K562 (cell line): ENCODE results near the gene XPO1. TPM values are rescaled to one million over a fixed set of nuclear protein-coding genes. Genes with fewer than 3 reads are reported as not detected.
A peak's percentile ranks its signal among the peaks of the same experiment; 100 is the strongest.

ENCODE experiments used
- BMI1 ChIP-seq: fragments of 150-350 bp; IDR thresholded peaks from 2 replicates; pipeline ENCODE4 v1.6.1; 2014; ENCODE audit warnings: low read length
- CBFB ChIP-seq: sonication (generic); formaldehyde crosslinking; IDR thresholded peaks from 2 replicates; pipeline ENCODE4 v1.4.0; 2020; ENCODE audit warnings: mild to moderate bottlenecking, missing genetic modification reagents
- COPS2 ChIP-seq: fragments of 450-650 bp; conservative IDR thresholded peaks from 2 replicates; pipeline ENCODE4 v1.6.1; 2016; ENCODE audit warnings: mild to moderate bottlenecking, moderate library complexity
- ERF ChIP-seq: fragments of 450-650 bp; formaldehyde crosslinking; IDR thresholded peaks from 2 replicates; pipeline ENCODE4 v1.4.0; 2020; ENCODE audit warnings: mild to moderate bottlenecking, mixed read lengths
- FIP1L1 ChIP-seq: fragments of 200-400 bp; formaldehyde crosslinking; IDR thresholded peaks from 2 replicates; pipeline ENCODE4 v1.6.1; 2018; ENCODE audit warnings: mild to moderate bottlenecking, low read depth, low read length; ENCODE audit not compliant: poor library complexity, severe bottlenecking
- HOXB6 ChIP-seq: fragments of 250-450 bp; sonication (Bioruptor Pico); IDR thresholded peaks from 2 replicates; pipeline ENCODE4 v1.5.1; 2022; ENCODE audit warnings: mild to moderate bottlenecking, borderline replicate concordance
- MAZ ChIP-seq, 2 experiments: fragments of 450-650 bp in 1 of 2; sonication (generic) in 1 of 2; formaldehyde crosslinking; IDR thresholded peaks in 1 of 2; conservative IDR thresholded peaks in 1 of 2; 2 replicates each; pipeline versions ENCODE4 v1.4.0 to v1.5.0; 2020; ENCODE audit warnings: mild to moderate bottlenecking in 1 of 2, missing genetic modification reagents in 1 of 2
- NCOA2 ChIP-seq, 2 experiments: fragments of 450-650 bp; IDR thresholded peaks; 2 replicates each; pipeline ENCODE4 v1.6.1; 2018; ENCODE audit warnings: mild to moderate bottlenecking in 2 of 2, moderate library complexity in 1 of 2; ENCODE audit not compliant: partially characterized antibody in 2 of 2
- YY1 ChIP-seq, 3 experiments: IDR thresholded peaks; 2 replicates each; pipeline ENCODE4 v1.6.1; 2011; ENCODE audit warnings: low read length in 2 of 3, mild to moderate bottlenecking in 2 of 3, moderate library complexity in 2 of 3, borderline replicate concordance in 1 of 3, control low read depth in 1 of 3, low read depth in 1 of 3; ENCODE audit not compliant: insufficient read depth in 3 of 3, insufficient replicate concordance in 2 of 3, control insufficient read depth in 1 of 3, insufficient read length in 1 of 3; ENCODE audit errors: extremely low read depth in 1 of 3
- ZNF263 ChIP-seq: sonication (generic); formaldehyde crosslinking; IDR thresholded peaks from 2 replicates; pipeline ENCODE4 v1.8.0; 2022; ENCODE audit warnings: mild to moderate bottlenecking, missing genetic modification reagents, borderline replicate concordance
- ZNF589 ChIP-seq: fragments of 200-800 bp; sonication (Bioruptor generic); IDR thresholded peaks from 2 replicates; pipeline ENCODE4 v1.6.1; 2016; ENCODE audit warnings: low read depth, missing genetic modification characterization, missing compliant biosample characterization
- polyA plus RNA-seq, 8 experiments: library from polyadenylated mRNA; depleted of rRNA in 4 of 8; stranded (reverse) in 5 of 8; unstranded in 3 of 8; fragments of >200 nt; fragmentation: Nextera tagmentation in 2 of 8; fragmentation: Illumina TruSeq in 1 of 8; extraction: Ambion mirVana in 2 of 8; extraction: Trizol in 1 of 8; gene quantifications; 2 replicates each; pipeline versions ENCODE4 v1.2.1 to v1.2.3, GENCODE V29; 2011 to 2014; ENCODE audit warnings: inconsistent platforms in 1 of 8, missing spikeins in 1 of 8
- total RNA-seq, 7 experiments: library from RNA; depleted of rRNA in 6 of 7; stranded (reverse); fragments of >200 nt in 6 of 7; fragmentation: Illumina TruSeq in 2 of 7; extraction: Trizol in 2 of 7; gene quantifications; 2 replicates each; pipeline versions ENCODE4 v1.2.1 to v1.2.3, GENCODE V29; 2011 to 2021; ENCODE audit warnings: low replicate concordance in 1 of 7
- TF ChIP-seq, protein P1 (sequence below): fragments of 450-650 bp; IDR thresholded peaks from one replicate; pipeline ENCODE4 v1.6.1; 2018; ENCODE audit warnings: mild to moderate bottlenecking, moderate library complexity; ENCODE audit not compliant: partially characterized antibody
- TF ChIP-seq, protein P2 (sequence below), 2 experiments: fragments of 450-650 bp in 1 of 2; sonication (generic) in 1 of 2; formaldehyde crosslinking; conservative IDR thresholded peaks; 2 replicates each; pipeline versions ENCODE4 v1.4.0 to v1.8.1; 2020 to 2022; ENCODE audit warnings: mild to moderate bottlenecking in 1 of 2, missing genetic modification reagents in 1 of 2
- TF ChIP-seq, protein P3 (sequence below), 2 experiments: fragments of 450-650 bp in 1 of 2; sonication (generic) in 1 of 2; formaldehyde crosslinking in 1 of 2; IDR thresholded peaks in 1 of 2; conservative IDR thresholded peaks in 1 of 2; 2 replicates each; pipeline versions ENCODE4 v1.6.1 to v1.8.1; 2016 to 2023; ENCODE audit warnings: mild to moderate bottlenecking in 2 of 2, moderate library complexity in 2 of 2, inconsistent platforms in 1 of 2, missing genetic modification reagents in 1 of 2
- TF ChIP-seq, protein P4 (sequence below): fragments of 150-350 bp; conservative IDR thresholded peaks from 2 replicates; pipeline ENCODE4 v1.6.1; 2014; ENCODE audit warnings: low read length
- TF ChIP-seq, protein P5 (sequence below): fragments of 250-450 bp; sonication (Bioruptor Pico); IDR thresholded peaks from 2 replicates; pipeline ENCODE4 v1.4.0; 2020; ENCODE audit warnings: mild to moderate bottlenecking, moderate library complexity, borderline replicate concordance

XPO1 gene
- total and polyA plus RNA-seq, 9 of the 15 experiments (the other 6 are each of a cell fraction or from before 2014, with no cell fraction given), result 86.2 to 307 (median 216) TPM

DNA sequence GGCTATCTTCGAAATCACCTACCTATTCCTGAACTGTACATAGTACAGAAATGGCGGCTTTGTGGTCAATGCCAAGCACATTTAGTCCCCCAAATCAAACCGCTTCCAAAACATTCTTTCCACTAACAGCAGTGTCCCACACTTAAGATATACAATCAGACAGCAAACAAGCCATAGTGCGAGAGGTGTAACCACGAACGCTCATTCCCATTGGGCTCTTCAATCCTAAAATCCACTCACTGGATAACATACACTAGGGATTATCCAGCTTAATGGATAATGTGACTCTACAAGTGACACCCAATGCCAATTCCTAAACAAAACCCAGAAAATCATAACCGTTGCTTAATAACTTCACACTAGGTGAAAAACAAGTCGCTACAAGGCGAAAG lies 2.0 kb downstream of the XPO1 start (continued):
- TF ChIP-seq, protein P1, sequence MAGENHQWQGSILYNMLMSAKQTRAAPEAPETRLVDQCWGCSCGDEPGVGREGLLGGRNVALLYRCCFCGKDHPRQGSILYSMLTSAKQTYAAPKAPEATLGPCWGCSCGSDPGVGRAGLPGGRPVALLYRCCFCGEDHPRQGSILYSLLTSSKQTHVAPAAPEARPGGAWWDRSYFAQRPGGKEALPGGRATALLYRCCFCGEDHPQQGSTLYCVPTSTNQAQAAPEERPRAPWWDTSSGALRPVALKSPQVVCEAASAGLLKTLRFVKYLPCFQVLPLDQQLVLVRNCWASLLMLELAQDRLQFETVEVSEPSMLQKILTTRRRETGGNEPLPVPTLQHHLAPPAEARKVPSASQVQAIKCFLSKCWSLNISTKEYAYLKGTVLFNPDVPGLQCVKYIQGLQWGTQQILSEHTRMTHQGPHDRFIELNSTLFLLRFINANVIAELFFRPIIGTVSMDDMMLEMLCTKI, result no peak
- TF ChIP-seq MAZ (CRISPR knock-in tag; conservative IDR thresholded peaks at IDR 0.05 in 1 of 2, IDR thresholded peaks at IDR 0.05 in 1 of 2), result no peak
- TF ChIP-seq, protein P2, sequence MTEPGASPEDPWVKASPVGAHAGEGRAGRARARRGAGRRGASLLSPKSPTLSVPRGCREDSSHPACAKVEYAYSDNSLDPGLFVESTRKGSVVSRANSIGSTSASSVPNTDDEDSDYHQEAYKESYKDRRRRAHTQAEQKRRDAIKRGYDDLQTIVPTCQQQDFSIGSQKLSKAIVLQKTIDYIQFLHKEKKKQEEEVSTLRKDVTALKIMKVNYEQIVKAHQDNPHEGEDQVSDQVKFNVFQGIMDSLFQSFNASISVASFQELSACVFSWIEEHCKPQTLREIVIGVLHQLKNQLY (CRISPR knock-in tag; conservative IDR thresholded peaks at IDR 0.05), result no peak
- TF ChIP-seq FIP1L1, result no peak
- no peak for TF ChIP-seq CBFB (CRISPR knock-in tag)
- TF ChIP-seq, protein P3, sequence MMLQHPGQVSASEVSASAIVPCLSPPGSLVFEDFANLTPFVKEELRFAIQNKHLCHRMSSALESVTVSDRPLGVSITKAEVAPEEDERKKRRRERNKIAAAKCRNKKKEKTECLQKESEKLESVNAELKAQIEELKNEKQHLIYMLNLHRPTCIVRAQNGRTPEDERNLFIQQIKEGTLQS (IDR thresholded peaks at IDR 0.05), result no peak
- TF ChIP-seq, protein P3 (CRISPR knock-in tag; conservative IDR thresholded peaks at IDR 0.05), result no peak
- TF ChIP-seq NCOA2 (IDR thresholded peaks at IDR 0.05; ENCODE audit: partially characterized antibody in 2 of 2), result no peak
- no peak for TF ChIP-seq ERF (CRISPR knock-in tag)
- TF ChIP-seq ZNF263, result no peak
- TF ChIP-seq YY1 (IDR thresholded peaks at IDR 0.05; ENCODE audit: borderline replicate concordance in 1 of 3, control insufficient read depth in 1 of 3, extremely low read depth in 1 of 3, insufficient read depth in 3 of 3, insufficient read length in 1 of 3, insufficient replicate concordance in 2 of 3, low read depth in 1 of 3, low read length in 2 of 3), result peak in 1 of 3 experiments; percentile 72
- no peak for TF ChIP-seq HOXB6 (CRISPR knock-in tag)
- 0 out of 2 replicates have a peak, but pooled peaks have one; percentile 9 for TF ChIP-seq ZNF589 (CRISPR knock-in tag)
- TF ChIP-seq, protein P4, sequence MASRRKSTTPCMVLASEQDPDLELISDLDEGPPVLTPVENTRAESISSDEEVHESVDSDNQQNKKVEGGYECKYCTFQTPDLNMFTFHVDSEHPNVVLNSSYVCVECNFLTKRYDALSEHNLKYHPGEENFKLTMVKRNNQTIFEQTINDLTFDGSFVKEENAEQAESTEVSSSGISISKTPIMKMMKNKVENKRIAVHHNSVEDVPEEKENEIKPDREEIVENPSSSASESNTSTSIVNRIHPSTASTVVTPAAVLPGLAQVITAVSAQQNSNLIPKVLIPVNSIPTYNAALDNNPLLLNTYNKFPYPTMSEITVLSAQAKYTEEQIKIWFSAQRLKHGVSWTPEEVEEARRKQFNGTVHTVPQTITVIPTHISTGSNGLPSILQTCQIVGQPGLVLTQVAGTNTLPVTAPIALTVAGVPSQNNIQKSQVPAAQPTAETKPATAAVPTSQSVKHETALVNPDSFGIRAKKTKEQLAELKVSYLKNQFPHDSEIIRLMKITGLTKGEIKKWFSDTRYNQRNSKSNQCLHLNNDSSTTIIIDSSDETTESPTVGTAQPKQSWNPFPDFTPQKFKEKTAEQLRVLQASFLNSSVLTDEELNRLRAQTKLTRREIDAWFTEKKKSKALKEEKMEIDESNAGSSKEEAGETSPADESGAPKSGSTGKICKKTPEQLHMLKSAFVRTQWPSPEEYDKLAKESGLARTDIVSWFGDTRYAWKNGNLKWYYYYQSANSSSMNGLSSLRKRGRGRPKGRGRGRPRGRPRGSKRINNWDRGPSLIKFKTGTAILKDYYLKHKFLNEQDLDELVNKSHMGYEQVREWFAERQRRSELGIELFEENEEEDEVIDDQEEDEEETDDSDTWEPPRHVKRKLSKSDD, result no peak
- no peak for TF ChIP-seq BMI1
- TF ChIP-seq COPS2, result no peak
- TF ChIP-seq, protein P5, sequence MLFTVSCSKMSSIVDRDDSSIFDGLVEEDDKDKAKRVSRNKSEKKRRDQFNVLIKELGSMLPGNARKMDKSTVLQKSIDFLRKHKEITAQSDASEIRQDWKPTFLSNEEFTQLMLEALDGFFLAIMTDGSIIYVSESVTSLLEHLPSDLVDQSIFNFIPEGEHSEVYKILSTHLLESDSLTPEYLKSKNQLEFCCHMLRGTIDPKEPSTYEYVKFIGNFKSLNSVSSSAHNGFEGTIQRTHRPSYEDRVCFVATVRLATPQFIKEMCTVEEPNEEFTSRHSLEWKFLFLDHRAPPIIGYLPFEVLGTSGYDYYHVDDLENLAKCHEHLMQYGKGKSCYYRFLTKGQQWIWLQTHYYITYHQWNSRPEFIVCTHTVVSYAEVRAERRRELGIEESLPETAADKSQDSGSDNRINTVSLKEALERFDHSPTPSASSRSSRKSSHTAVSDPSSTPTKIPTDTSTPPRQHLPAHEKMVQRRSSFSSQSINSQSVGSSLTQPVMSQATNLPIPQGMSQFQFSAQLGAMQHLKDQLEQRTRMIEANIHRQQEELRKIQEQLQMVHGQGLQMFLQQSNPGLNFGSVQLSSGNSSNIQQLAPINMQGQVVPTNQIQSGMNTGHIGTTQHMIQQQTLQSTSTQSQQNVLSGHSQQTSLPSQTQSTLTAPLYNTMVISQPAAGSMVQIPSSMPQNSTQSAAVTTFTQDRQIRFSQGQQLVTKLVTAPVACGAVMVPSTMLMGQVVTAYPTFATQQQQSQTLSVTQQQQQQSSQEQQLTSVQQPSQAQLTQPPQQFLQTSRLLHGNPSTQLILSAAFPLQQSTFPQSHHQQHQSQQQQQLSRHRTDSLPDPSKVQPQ, result no peak
